Measurements from ENCODE around the gene VPREB3.

GRCh38 chr22:23793326-23793725 lies 39.1 kb upstream of the VPREB3 start:
- no peak for TF ChIP-seq ATF3 (IDR thresholded peaks at IDR 0.05)
- no peak for TF ChIP-seq CTCF (IDR thresholded peaks at IDR 0.05; ENCODE audit: low read depth, low read length, missing input control)
- no peak for TF ChIP-seq JUND (IDR thresholded peaks at IDR 0.05)
- no peak for TF ChIP-seq ZBTB33 (IDR thresholded peaks at IDR 0.05)
- no peak for TF ChIP-seq REST (IDR thresholded peaks at IDR 0.05)
- no peak for TF ChIP-seq NR2F2 (IDR thresholded peaks at IDR 0.05)
- TF ChIP-seq FOXA1 (IDR thresholded peaks at IDR 0.05) = no peak
- TF ChIP-seq GABPA (IDR thresholded peaks at IDR 0.05 in 1 of 2, conservative IDR thresholded peaks at IDR 0.05 in 1 of 2) = no peak
- no peak for TF ChIP-seq RAD21 (IDR thresholded peaks at IDR 0.05)
- no peak for TF ChIP-seq MAX (IDR thresholded peaks at IDR 0.05)
